ENCODE data around the gene APC. TPM values are rescaled to one million over a fixed set of nuclear protein-coding genes. Genes with fewer than 3 reads are reported as not detected.
A peak's percentile ranks its signal among the peaks of the same experiment; 100 is the strongest.

The APC gene
- total RNA-seq, 6 donors from 2014 or later: 38.4 to 95.3 (median 71.6) TPM

DNA sequence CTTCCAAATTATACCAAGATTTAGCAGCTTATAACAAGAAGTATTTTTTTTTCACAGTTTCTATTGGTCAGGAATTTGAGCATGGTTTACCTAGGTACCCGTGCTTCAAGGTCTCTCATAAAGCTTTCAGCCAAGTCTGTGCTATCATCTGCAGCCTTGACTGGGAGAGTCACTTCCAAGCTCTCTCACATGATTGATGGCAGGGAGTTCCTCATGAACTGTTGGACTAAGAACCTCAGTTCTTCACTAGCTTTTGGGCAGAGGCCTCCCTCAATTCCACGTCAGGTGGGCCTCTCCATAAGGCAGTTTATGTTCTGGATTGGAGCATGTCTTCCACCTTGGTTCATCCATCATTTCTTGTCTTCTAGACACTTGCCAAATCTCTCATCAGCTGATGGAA is 39.9 kb upstream of the APC start:
- Histone ChIP-seq H3K36me3 (no peaks in the 10 kb centered on the region), H3K27me3 (no peaks in the 10 kb centered on the region), H3K4me1 (no peaks in the 10 kb centered on the region), H3K27ac (no peak overlapping the region), H3K9me3 (no peaks in the 10 kb centered on the region), H3K4me3 (no peak overlapping the region)
- no peak for TF ChIP-seq POLR2AphosphoS5 (IDR thresholded peaks at IDR 0.05)
- TF ChIP-seq POLR2A (IDR thresholded peaks at IDR 0.05): no peak
- TF ChIP-seq, protein P1, sequence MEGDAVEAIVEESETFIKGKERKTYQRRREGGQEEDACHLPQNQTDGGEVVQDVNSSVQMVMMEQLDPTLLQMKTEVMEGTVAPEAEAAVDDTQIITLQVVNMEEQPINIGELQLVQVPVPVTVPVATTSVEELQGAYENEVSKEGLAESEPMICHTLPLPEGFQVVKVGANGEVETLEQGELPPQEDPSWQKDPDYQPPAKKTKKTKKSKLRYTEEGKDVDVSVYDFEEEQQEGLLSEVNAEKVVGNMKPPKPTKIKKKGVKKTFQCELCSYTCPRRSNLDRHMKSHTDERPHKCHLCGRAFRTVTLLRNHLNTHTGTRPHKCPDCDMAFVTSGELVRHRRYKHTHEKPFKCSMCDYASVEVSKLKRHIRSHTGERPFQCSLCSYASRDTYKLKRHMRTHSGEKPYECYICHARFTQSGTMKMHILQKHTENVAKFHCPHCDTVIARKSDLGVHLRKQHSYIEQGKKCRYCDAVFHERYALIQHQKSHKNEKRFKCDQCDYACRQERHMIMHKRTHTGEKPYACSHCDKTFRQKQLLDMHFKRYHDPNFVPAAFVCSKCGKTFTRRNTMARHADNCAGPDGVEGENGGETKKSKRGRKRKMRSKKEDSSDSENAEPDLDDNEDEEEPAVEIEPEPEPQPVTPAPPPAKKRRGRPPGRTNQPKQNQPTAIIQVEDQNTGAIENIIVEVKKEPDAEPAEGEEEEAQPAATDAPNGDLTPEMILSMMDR (IDR thresholded peaks at IDR 0.05): no peak
- TF ChIP-seq EP300 (IDR thresholded peaks at IDR 0.05): no peak
- ATAC-seq (ENCODE audit: low FRiP score in 2 of 2) (no peak), DNase-seq (no peak)
- WGBS, 2 donors: 77 to 78% methylated on average over 2 of the region's 2 CpGs

DNA sequence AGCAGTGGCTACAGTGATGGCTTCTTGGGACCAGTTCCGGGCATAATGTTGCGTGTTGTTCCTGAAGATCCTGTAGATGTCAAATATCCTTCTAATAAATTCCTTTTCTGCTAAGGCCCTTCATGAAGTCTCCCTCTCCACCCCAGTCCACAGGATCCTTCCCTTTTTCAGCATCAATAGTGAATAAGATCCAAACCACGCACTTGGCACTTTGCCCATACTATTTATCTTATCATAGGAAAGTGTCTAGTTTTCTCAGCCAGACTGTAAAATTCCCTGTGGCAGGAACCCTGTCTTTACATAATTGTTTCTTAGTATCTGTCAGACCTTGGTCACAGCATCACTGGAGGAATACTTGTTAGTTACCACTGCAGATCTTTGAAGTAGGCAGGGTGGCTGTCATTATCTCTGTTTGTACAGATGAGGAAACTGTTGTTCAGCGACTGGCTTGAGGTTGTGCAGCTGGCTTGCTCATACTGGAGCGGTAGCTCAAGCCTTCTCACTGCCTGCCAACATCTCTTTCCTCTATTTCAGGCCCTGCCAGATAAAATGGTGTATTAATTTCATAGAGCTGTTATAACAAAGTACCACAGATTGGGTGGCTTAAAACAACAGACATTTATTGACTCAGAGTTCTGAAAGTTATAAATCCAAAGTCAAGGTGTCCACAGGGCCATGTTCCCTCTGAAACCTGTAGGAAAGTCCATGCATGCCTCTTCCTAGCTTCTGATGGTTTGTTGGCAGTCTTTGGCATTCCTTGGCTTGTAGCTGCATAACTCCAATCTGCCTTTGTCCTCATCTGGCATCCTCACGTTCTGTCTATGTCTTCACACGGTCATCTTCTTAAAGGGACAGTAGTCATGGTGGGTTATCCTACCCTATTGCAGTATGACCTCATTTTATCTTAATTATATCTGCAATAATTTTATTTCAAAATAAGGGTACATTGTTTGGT is 33.5 kb upstream of the APC start:
- no peak for DNase-seq
- Histone ChIP-seq H3K9me3 (no peaks in the 10 kb centered on the region), H3K27me3 (no peaks in the 10 kb centered on the region), H3K4me3 (no peak overlapping the region), H3K4me1 (peaks cover 14 to 18% (median 16%) of the 10 kb centered on the region in 4 donors), H3K27ac (no peak overlapping the region), H3K36me3 (no peaks in the 10 kb centered on the region)
- TF ChIP-seq, protein P1 (IDR thresholded peaks at IDR 0.05): no peak
- TF ChIP-seq POLR2A (IDR thresholded peaks at IDR 0.05) (no peak), EP300 (IDR thresholded peaks at IDR 0.05) (no peak), POLR2AphosphoS5 (IDR thresholded peaks at IDR 0.05) (no peak)
- ATAC-seq (ENCODE audit: low FRiP score in 2 of 2): no peak
- WGBS, 2 donors: 62 to 63% methylated on average over 7 of the region's 7 CpGs

DNA sequence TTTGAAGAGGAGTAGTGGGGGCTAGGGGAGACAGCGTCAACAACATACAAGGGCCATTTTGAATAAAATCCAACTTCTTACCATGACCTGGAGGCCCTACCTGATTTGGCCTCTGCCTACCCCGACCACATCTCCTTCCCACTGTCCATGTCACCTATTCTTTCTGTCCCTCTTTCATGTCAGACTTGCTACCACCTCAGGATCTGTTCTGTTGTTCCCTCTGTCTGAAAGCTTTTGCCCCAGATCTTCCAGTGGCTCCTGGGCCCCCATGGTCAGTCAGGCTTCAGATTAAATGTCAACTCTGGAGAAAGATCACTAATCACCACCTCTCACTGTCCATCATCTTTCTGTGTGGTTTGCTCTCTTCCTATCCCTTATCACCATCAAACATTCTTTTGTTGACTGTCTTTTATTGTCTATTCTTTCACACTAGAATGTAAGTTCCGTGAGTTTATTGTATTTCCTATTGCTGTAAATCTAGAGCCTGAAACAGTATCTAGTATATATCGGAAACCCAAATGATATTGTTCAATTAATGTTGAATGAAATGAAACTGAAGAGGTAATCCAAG is 31.2 kb upstream of the APC start:
- H3K36me3 ChIP-seq: no peaks in the 10 kb centered on the region
- no peaks in the 10 kb centered on the region for H3K9me3 ChIP-seq
- peak overlapping the region in 3 of 4 donors; percentile 92 to 97 (median 94) for H3K27ac ChIP-seq
- H3K4me1 ChIP-seq: peaks cover 19 to 36% (median 36%) of the 10 kb centered on the region in 4 donors
- H3K27me3 ChIP-seq: no peaks in the 10 kb centered on the region
- peak overlapping the region in 3 of 4 donors; percentile 71 to 86 (median 84) for H3K4me3 ChIP-seq
- no peak for DNase-seq
- WGBS, 2 donors: 71 to 82% methylated on average over 4 of the region's 4 CpGs
- TF ChIP-seq, protein P1 (IDR thresholded peaks at IDR 0.05): no peak
- no peak for TF ChIP-seq EP300 (IDR thresholded peaks at IDR 0.05)
- no peak for TF ChIP-seq POLR2A (IDR thresholded peaks at IDR 0.05)
- TF ChIP-seq POLR2AphosphoS5 (IDR thresholded peaks at IDR 0.05): no peak
- no peak for ATAC-seq (ENCODE audit: low FRiP score in 2 of 2)

DNA sequence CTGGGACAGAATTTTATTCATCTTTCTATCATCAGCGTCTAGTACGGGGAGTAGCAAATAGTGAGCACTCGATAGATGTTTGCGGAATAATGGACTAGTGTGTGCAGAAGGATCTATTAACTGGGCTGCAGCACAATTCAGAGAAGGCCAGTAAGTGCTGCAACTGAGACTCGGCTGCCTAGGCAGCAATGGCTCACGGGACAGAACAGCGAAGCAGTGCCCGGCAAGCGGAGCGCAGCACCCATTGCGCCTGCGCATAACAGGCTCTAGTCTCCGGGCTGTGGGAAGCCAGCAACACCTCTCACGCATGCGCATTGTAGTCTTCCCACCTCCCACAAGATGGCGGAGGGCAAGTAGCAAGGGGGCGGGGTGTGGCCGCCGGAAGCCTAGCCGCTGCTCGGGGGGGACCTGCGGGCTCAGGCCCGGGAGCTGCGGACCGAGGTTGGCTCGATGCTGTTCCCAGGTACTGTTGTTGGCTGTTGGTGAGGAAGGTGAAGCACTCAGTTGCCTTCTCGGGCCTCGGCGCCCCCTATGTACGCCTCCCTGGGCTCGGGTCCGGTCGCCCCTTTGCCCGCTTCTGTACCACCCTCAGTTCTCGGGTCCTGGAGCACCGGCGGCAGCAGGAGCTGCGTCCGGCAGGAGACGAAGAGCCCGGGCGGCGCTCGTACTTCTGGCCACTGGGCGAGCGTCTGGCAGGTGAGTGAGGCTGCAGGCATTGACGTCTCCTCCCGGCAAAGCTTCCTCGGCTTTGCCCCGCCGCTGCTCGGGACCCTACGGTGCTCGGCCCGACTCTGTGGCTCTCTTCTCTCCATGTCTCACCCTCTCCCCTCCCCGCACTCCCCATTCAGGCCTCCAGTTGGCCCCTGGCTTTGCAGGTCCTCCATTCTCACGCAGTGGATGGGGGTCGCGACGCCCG is 30.2 kb upstream of the APC start:
- 3 to 15% methylated on average over 8 to 48 of the region's 61 CpGs for WGBS, 2 donors

More for the DNA sequence above, 30.2 kb upstream of the APC start:
- H3K4me1 ChIP-seq: peaks cover 19 to 40% (median 39%) of the 10 kb centered on the region in 4 donors
- H3K4me3 ChIP-seq: peak overlapping the region; percentile 71 to 87 (median 85)
- H3K9me3 ChIP-seq: no peaks in the 10 kb centered on the region
- no peaks in the 10 kb centered on the region for H3K27me3 ChIP-seq
- TF ChIP-seq EP300 (IDR thresholded peaks at IDR 0.05) (no peak), POLR2AphosphoS5 (IDR thresholded peaks at IDR 0.05) (peak; percentile 51 to 92), POLR2A (IDR thresholded peaks at IDR 0.05) (peak in 3 of 4 donors; percentile 61 to 88 (median 70))
- TF ChIP-seq, protein P1 (IDR thresholded peaks at IDR 0.05): peak in 4 of 6 experiments; percentile 15 to 18 (median 16)
- peak overlapping the region; percentile 85 to 97 (median 93) for H3K27ac ChIP-seq
- DNase-seq (peak; percentile 95 to 99), ATAC-seq (ENCODE audit: low FRiP score in 2 of 2) (peak; percentile 99)
- H3K36me3 ChIP-seq: no peaks in the 10 kb centered on the region

All from upper lobe of left lung (tissue), 6 donors.